SK-N-SH (cell line): ENCODE measurements around the gene ZNF283. TPM values are rescaled to one million over a fixed set of nuclear protein-coding genes. Genes with fewer than 3 reads are reported as not detected.

Experiments
- CTCF ChIA-PET: fragments of 300-600, 350-600 bp; formaldehyde crosslinking; extraction: SDS; loops from one replicate; lab custom pipeline; 2021; lab: Yijun Ruan, JAX
- POLR2A ChIA-PET: fragments of 350-600 bp; sonication (Branson Sonifier 250); formaldehyde crosslinking; extraction: SDS; loops from one replicate; lab custom pipeline; 2020; ENCODE audit warnings: antibody characterized with exemption, inconsistent platforms; lab: Yijun Ruan, JAX
- DNase-seq: peaks from one replicate; pipeline ENCODE4 v3.0.0; 2012
- H2AFZ ChIP-seq: fragments of 200-600 bp; sonication (generic); 2 replicates; pipeline ENCODE4 v1.8.1; 2016; ENCODE audit warnings: antibody characterized with exemption, mild to moderate bottlenecking, low read depth
- H3F3A ChIP-seq: fragments of 200-600 bp; sonication (generic); replicated peaks from 2 replicates; pipeline ENCODE3; 2016; ENCODE audit warnings: antibody characterized with exemption, mild to moderate bottlenecking; ENCODE audit not compliant: insufficient read depth
- H3K27ac ChIP-seq, 2 experiments: fragments of 200-500 bp in 1 of 2; fragments of 200-600 bp in 1 of 2; sonication (Bioruptor generic) in 1 of 2; sonication (generic), shearing (Covaris generic) in 1 of 2; 2 replicates each; pipeline versions ENCODE4 v1.5.1 to v1.6.1; 2014 to 2016; ENCODE audit warnings: low read depth in 2 of 2, inconsistent platforms in 1 of 2, low read length in 1 of 2, mild to moderate bottlenecking in 1 of 2, mixed read lengths in 1 of 2
- H3K27me3 ChIP-seq: fragments of 200-600 bp; sonication (generic), shearing (Covaris generic); 2 replicates; pipeline ENCODE4 v1.6.1; 2016; ENCODE audit warnings: mixed run types; ENCODE audit not compliant: insufficient read depth
- H3K36me3 ChIP-seq, 2 experiments: fragments of 200-500 bp in 1 of 2; fragments of 200-600 bp in 1 of 2; sonication (Bioruptor generic) in 1 of 2; sonication (generic) in 1 of 2; replicated peaks in 1 of 2; 2 replicates each; pipeline versions ENCODE3 to v1.5.1; 2014 to 2016; ENCODE audit warnings: low read length in 1 of 2, mild to moderate bottlenecking in 1 of 2; ENCODE audit not compliant: insufficient read depth in 2 of 2, control insufficient read depth in 1 of 2
- H3K4me1 ChIP-seq, 2 experiments: fragments of 200-500 bp in 1 of 2; fragments of 200-600 bp in 1 of 2; sonication (Bioruptor generic) in 1 of 2; sonication (generic), shearing (Covaris generic) in 1 of 2; 2 replicates each; pipeline versions ENCODE4 v1.5.1 to v1.6.1; 2014 to 2016; ENCODE audit warnings: low read depth in 1 of 2, low read length in 1 of 2, mixed run types in 1 of 2; ENCODE audit not compliant: insufficient read depth in 2 of 2, control insufficient read depth in 1 of 2
- H3K4me2 ChIP-seq: fragments of 200-600 bp; sonication (generic), shearing (Covaris generic); 2 replicates; pipeline ENCODE4 v1.6.1; 2017; ENCODE audit warnings: mixed run types
- H3K4me3 ChIP-seq, 2 experiments: fragments of 200-500 bp in 1 of 2; fragments of 200-600 bp in 1 of 2; sonication (Bioruptor generic) in 1 of 2; sonication (generic), shearing (Covaris generic) in 1 of 2; 2 replicates each; pipeline versions ENCODE4 v1.5.1 to v1.8.1; 2014 to 2016; ENCODE audit warnings: low read depth in 2 of 2, inconsistent platforms in 1 of 2, low read length in 1 of 2, mild to moderate bottlenecking in 1 of 2, mixed read lengths in 1 of 2, moderate library complexity in 1 of 2
- H3K79me2 ChIP-seq: fragments of 200-600 bp; sonication (generic); 2 replicates; pipeline ENCODE4 v1.8.1; 2017; ENCODE audit warnings: mild to moderate bottlenecking; ENCODE audit not compliant: insufficient read depth
- H3K9ac ChIP-seq: fragments of 200-600 bp; sonication (generic); 2 replicates; pipeline ENCODE4 v1.6.1; 2017; ENCODE audit warnings: mixed run types
- H3K9me2 ChIP-seq: fragments of 200-600 bp; sonication (generic); 2 replicates; pipeline ENCODE4 v1.6.1; 2017; ENCODE audit warnings: mixed run types
- H3K9me3 ChIP-seq: fragments of 200-600 bp; sonication (generic); 2 replicates; pipeline ENCODE4 v1.6.1; 2017; ENCODE audit warnings: mixed run types, mild to moderate bottlenecking, moderate library complexity
- H4K20me1 ChIP-seq: fragments of 200-600 bp; sonication (generic); 2 replicates; pipeline ENCODE4 v1.6.1; 2017; ENCODE audit warnings: mild to moderate bottlenecking, mixed run types; ENCODE audit not compliant: insufficient read depth
- CHD2 ChIP-seq: fragments of 150-350 bp; IDR thresholded peaks from 2 replicates; pipeline ENCODE4 v1.6.1; 2018; ENCODE audit warnings: low read length; ENCODE audit not compliant: partially characterized antibody
- ELF1 ChIP-seq: IDR thresholded peaks from 2 replicates; pipeline ENCODE4 v1.4.0; 2012
- EP300 ChIP-seq, 2 experiments: IDR thresholded peaks; 2 replicates each; pipeline versions ENCODE4 v1.4.0 to v1.6.1; 2012; ENCODE audit warnings: borderline replicate concordance in 1 of 2, low read depth in 1 of 2, low read length in 1 of 2
- EZH2phosphoT487 ChIP-seq: fragments of 200-600 bp; sonication (generic); IDR thresholded peaks from 2 replicates; pipeline ENCODE4 v1.6.1; 2017; ENCODE audit warnings: low read depth, mixed run types, mild to moderate bottlenecking, antibody characterized with exemption, moderate library complexity, borderline replicate concordance
- FOSL2 ChIP-seq: IDR thresholded peaks from 2 replicates; pipeline ENCODE4 v1.4.0; 2012; ENCODE audit warnings: low read depth, mild to moderate bottlenecking, moderate library complexity, borderline replicate concordance
- FOXJ3 ChIP-seq: sonication (generic); formaldehyde crosslinking; IDR thresholded peaks from 2 replicates; pipeline ENCODE4 v1.5.1; 2020; ENCODE audit warnings: mild to moderate bottlenecking, missing genetic modification reagents
- FOXM1 ChIP-seq: IDR thresholded peaks from 2 replicates; pipeline ENCODE4 v1.4.0; 2012; ENCODE audit warnings: low read depth, mild to moderate bottlenecking
- GABPA ChIP-seq: IDR thresholded peaks from 2 replicates; pipeline ENCODE4 v1.4.0; 2012; ENCODE audit warnings: low read depth, mild to moderate bottlenecking
- JUND ChIP-seq: IDR thresholded peaks from 2 replicates; pipeline ENCODE4 v1.4.0; 2012
- MEF2A ChIP-seq: IDR thresholded peaks from 2 replicates; pipeline ENCODE4 v1.4.0; 2012; ENCODE audit warnings: low read depth, borderline replicate concordance
- MXI1 ChIP-seq: IDR thresholded peaks from 2 replicates; pipeline ENCODE4 v1.6.1; 2012; ENCODE audit warnings: mild to moderate bottlenecking, low read depth, low read length, improper control_type of control experiment
- NFIC ChIP-seq: IDR thresholded peaks from 2 replicates; pipeline ENCODE4 v1.4.0; 2012; ENCODE audit warnings: borderline replicate concordance
- NRF1 ChIP-seq: IDR thresholded peaks from 2 replicates; pipeline ENCODE4 v1.6.1; 2012; ENCODE audit warnings: low read depth, mild to moderate bottlenecking, low read length
- RAD21 ChIP-seq: IDR thresholded peaks from 2 replicates; pipeline ENCODE4 v1.6.1; 2012; ENCODE audit warnings: mild to moderate bottlenecking, low read length
- RCOR1 ChIP-seq: fragments of 150-350 bp; IDR thresholded peaks from 2 replicates; pipeline ENCODE4 v1.6.1; 2017; ENCODE audit warnings: antibody characterized with exemption, low read length
- RXRA ChIP-seq: IDR thresholded peaks from 2 replicates; pipeline ENCODE4 v1.4.0; 2012; ENCODE audit warnings: low read depth, mild to moderate bottlenecking, borderline replicate concordance
- SIN3A ChIP-seq: IDR thresholded peaks from 2 replicates; pipeline ENCODE4 v1.6.1; 2012; ENCODE audit warnings: low read depth, mild to moderate bottlenecking, low read length, moderate library complexity, borderline replicate concordance
- SMC3 ChIP-seq: IDR thresholded peaks from 2 replicates; pipeline ENCODE4 v1.6.1; 2012; ENCODE audit warnings: low read depth, low read length, improper control_type of control experiment
- TCF12 ChIP-seq: IDR thresholded peaks from 2 replicates; pipeline ENCODE4 v1.4.0; 2012
- YY1 ChIP-seq: IDR thresholded peaks from 2 replicates; pipeline ENCODE4 v1.4.0; 2012; ENCODE audit warnings: low read depth, mild to moderate bottlenecking
- WGBS: methylation state at CpG from one replicate; pipeline ENCODE4 v1.1.6; 2017; ENCODE audit warnings: low lambda C conversion rate; 5-methylcytosine and 5-hydroxymethylcytosine counted together
- polyA plus RNA-seq, 3 experiments: library from polyadenylated mRNA; depleted of rRNA; stranded (reverse); fragments of >200 nt; gene quantifications; 2 replicates each; pipeline ENCODE4 v1.2.3, GENCODE V29; 2012
- TF ChIP-seq, protein P1 (sequence below): fragments of 200-600 bp; sonication (generic); IDR thresholded peaks from 2 replicates; pipeline ENCODE4 v1.6.1; 2017; ENCODE audit warnings: antibody characterized with exemption, mild to moderate bottlenecking, moderate library complexity
- TF ChIP-seq, protein P2 (sequence below): fragments of 150-350 bp; IDR thresholded peaks from 2 replicates; pipeline ENCODE4 v1.6.1; 2017; ENCODE audit warnings: antibody characterized with exemption, low read length, low read depth, borderline replicate concordance
- TF ChIP-seq, protein P3 (sequence below): fragments of 150-350 bp; IDR thresholded peaks from 2 replicates; pipeline ENCODE4 v1.6.1; 2016; ENCODE audit warnings: mild to moderate bottlenecking, low read depth, low read length
- TF ChIP-seq, protein P4 (sequence below): IDR thresholded peaks from 2 replicates; pipeline ENCODE4 v1.6.1; 2012; ENCODE audit warnings: mild to moderate bottlenecking, low read depth, low read length, moderate library complexity
- TF ChIP-seq, protein P5 (sequence below): IDR thresholded peaks from 2 replicates; pipeline ENCODE4; 2012

Gene ZNF283
- polyA plus RNA-seq, 1 of the 3 experiments (the other 2 are of a cell fraction) = 1.6 TPM

DNA sequence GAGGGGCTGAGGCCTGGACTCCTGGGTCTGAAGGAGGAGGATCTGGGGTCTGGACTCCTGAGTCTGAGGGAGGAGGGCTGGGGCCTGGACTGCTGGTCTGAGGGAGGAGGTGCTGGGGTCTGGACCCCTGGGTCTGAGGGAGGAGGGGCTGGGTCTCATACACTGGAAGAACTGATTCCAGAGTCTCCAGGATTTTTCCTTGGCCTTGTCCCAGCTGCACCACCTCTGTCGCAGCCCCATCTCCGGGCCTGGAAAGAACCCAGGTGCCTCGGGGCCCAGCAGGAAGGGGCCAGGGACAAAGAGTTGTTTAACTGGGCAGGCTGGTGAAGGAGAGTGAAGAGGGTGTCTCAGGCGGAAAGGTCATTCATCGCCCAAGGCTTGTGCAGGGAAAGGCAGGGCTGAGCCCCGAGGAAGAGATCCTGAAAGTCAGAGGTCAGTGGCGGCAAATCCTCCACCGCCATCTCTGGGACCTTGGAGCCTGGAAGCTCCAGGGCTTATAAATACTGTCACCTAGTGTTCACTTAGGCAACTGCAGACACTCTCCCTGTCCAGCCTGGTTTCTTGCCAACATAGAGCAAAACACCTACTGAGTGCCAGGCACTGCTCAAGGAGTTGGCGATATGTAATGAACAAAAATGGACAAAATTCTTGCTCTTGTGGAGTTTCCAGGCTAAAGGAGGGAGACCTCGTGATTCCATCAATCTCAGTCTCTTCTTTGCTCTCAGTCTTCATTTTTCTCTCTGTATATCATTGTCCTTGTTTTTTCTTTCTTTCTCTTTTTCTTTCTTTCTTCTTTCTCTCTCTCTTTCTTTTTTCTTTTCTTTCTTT is 41.9 kb upstream of the ZNF283 start:
- Histone ChIP-seq H3K4me1 (peaks cover 3 to 20% of the 10 kb centered on the region in 2 experiments; a peak in 3 of 4 replicates), H3F3A (peaks cover 8% of the 10 kb centered on the region), H3K4me2 (peak overlapping the region; percentile 71; the same call in 1 of the 2 replicates), H3K79me2 (no peaks in the 10 kb centered on the region), H3K9ac (no peak overlapping the region), H3K36me3 (no peaks in the 10 kb centered on the region), H4K20me1 (no peaks in the 10 kb centered on the region), H3K27me3 (no peaks in the 10 kb centered on the region), H3K9me2 (no peaks in the 10 kb centered on the region), H2AFZ (0 out of 2 replicates have a peak overlapping the region, but pooled peaks have one; percentile 80), H3K9me3 (no peaks in the 10 kb centered on the region), H3K27ac (peak overlapping the region in 1 of 2 experiments; percentile 60; a peak in 2 of 4 replicates), H3K4me3 (no peak overlapping the region; a peak in 1 of 4 replicates)
- ChIA-PET CTCF (interaction anchor here (0.6 to 5.2 kb wide), 31 partner anchors 8 to 230 kb away, joined by 3 to 79 read pairs (median 5); partner anchors contain the start of genes LYPD5 and SMG9), POLR2A (interaction anchor here (0.6 kb wide), 1 partner anchor 48 kb away, joined by 3 read pairs; no protein-coding TSS in a partner anchor)
- 10% methylated on average over 9 of the region's 10 CpGs for WGBS
- peak; percentile 84 for DNase-seq
- TF ChIP-seq NFIC (peak; percentile 35; the same call in 1 of the 2 replicates), ELF1 (no peak), FOXJ3 (CRISPR knock-in tag) (no peak), TCF12 (no peak), NRF1 (no peak), EZH2phosphoT487 (no peak), GABPA (no peak), SMC3 (peak; percentile 87), SIN3A (no peak), FOXM1 (no peak), FOSL2 (no peak; the same call in 1 of the 2 replicates), RXRA (no peak), JUND (no peak), CHD2 (no peak), EP300 (IDR thresholded peaks at IDR 0.05; ENCODE audit: borderline replicate concordance in 1 of 2, low read depth in 1 of 2, low read length in 1 of 2) (no peak), RCOR1 (peak; percentile 40; the same call in 1 of the 2 replicates), MEF2A (no peak), RAD21 (peak; percentile 94), MXI1 (no peak), YY1 (peak; percentile 65; the same call in 1 of the 2 replicates)
- TF ChIP-seq, protein P1, sequence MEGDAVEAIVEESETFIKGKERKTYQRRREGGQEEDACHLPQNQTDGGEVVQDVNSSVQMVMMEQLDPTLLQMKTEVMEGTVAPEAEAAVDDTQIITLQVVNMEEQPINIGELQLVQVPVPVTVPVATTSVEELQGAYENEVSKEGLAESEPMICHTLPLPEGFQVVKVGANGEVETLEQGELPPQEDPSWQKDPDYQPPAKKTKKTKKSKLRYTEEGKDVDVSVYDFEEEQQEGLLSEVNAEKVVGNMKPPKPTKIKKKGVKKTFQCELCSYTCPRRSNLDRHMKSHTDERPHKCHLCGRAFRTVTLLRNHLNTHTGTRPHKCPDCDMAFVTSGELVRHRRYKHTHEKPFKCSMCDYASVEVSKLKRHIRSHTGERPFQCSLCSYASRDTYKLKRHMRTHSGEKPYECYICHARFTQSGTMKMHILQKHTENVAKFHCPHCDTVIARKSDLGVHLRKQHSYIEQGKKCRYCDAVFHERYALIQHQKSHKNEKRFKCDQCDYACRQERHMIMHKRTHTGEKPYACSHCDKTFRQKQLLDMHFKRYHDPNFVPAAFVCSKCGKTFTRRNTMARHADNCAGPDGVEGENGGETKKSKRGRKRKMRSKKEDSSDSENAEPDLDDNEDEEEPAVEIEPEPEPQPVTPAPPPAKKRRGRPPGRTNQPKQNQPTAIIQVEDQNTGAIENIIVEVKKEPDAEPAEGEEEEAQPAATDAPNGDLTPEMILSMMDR = peak; percentile 99
- TF ChIP-seq, protein P2, sequence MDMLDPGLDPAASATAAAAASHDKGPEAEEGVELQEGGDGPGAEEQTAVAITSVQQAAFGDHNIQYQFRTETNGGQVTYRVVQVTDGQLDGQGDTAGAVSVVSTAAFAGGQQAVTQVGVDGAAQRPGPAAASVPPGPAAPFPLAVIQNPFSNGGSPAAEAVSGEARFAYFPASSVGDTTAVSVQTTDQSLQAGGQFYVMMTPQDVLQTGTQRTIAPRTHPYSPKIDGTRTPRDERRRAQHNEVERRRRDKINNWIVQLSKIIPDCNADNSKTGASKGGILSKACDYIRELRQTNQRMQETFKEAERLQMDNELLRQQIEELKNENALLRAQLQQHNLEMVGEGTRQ = no peak
- TF ChIP-seq, protein P3, sequence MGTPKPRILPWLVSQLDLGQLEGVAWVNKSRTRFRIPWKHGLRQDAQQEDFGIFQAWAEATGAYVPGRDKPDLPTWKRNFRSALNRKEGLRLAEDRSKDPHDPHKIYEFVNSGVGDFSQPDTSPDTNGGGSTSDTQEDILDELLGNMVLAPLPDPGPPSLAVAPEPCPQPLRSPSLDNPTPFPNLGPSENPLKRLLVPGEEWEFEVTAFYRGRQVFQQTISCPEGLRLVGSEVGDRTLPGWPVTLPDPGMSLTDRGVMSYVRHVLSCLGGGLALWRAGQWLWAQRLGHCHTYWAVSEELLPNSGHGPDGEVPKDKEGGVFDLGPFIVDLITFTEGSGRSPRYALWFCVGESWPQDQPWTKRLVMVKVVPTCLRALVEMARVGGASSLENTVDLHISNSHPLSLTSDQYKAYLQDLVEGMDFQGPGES = no peak
- TF ChIP-seq, protein P4, sequence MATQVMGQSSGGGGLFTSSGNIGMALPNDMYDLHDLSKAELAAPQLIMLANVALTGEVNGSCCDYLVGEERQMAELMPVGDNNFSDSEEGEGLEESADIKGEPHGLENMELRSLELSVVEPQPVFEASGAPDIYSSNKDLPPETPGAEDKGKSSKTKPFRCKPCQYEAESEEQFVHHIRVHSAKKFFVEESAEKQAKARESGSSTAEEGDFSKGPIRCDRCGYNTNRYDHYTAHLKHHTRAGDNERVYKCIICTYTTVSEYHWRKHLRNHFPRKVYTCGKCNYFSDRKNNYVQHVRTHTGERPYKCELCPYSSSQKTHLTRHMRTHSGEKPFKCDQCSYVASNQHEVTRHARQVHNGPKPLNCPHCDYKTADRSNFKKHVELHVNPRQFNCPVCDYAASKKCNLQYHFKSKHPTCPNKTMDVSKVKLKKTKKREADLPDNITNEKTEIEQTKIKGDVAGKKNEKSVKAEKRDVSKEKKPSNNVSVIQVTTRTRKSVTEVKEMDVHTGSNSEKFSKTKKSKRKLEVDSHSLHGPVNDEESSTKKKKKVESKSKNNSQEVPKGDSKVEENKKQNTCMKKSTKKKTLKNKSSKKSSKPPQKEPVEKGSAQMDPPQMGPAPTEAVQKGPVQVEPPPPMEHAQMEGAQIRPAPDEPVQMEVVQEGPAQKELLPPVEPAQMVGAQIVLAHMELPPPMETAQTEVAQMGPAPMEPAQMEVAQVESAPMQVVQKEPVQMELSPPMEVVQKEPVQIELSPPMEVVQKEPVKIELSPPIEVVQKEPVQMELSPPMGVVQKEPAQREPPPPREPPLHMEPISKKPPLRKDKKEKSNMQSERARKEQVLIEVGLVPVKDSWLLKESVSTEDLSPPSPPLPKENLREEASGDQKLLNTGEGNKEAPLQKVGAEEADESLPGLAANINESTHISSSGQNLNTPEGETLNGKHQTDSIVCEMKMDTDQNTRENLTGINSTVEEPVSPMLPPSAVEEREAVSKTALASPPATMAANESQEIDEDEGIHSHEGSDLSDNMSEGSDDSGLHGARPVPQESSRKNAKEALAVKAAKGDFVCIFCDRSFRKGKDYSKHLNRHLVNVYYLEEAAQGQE = peak; percentile 59
- TF ChIP-seq, protein P5, sequence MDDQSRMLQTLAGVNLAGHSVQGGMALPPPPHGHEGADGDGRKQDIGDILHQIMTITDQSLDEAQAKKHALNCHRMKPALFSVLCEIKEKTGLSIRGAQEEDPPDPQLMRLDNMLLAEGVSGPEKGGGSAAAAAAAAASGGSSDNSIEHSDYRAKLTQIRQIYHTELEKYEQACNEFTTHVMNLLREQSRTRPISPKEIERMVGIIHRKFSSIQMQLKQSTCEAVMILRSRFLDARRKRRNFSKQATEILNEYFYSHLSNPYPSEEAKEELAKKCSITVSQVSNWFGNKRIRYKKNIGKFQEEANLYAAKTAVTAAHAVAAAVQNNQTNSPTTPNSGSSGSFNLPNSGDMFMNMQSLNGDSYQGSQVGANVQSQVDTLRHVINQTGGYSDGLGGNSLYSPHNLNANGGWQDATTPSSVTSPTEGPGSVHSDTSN = no peak
